HepG2 (cell line): ENCODE measurements around the gene ENAH. TPM values are rescaled to one million over a fixed set of nuclear protein-coding genes. Genes with fewer than 3 reads are reported as not detected.
A peak's percentile ranks its signal among the peaks of the same experiment; 100 is the strongest.

Experiments used
- BCL3 ChIP-seq: sonication (generic); formaldehyde crosslinking; IDR thresholded peaks from 2 replicates; pipeline ENCODE4 v1.5.1; 2020; ENCODE audit warnings: mild to moderate bottlenecking, missing genetic modification reagents, moderate library complexity
- DDIT3 ChIP-seq: sonication (generic); formaldehyde crosslinking; IDR thresholded peaks from 2 replicates; pipeline ENCODE4 v1.4.0; 2020; ENCODE audit warnings: mild to moderate bottlenecking, missing genetic modification reagents
- FOXC1 ChIP-seq: sonication (generic); formaldehyde crosslinking; IDR thresholded peaks from 2 replicates; pipeline ENCODE4 v1.8.0; 2022; ENCODE audit warnings: mild to moderate bottlenecking, missing genetic modification reagents, borderline replicate concordance
- GABPA ChIP-seq, 2 experiments: IDR thresholded peaks; 2 replicates each; pipeline ENCODE4 v1.6.1; 2011 to 2016; ENCODE audit warnings: low read depth in 2 of 2, low read length in 1 of 2, missing biosample characterization in 1 of 2, missing genetic modification characterization in 1 of 2
- GFI1 ChIP-seq: sonication (generic); formaldehyde crosslinking; IDR thresholded peaks from 2 replicates; pipeline ENCODE4 v1.5.0; 2020; ENCODE audit warnings: missing genetic modification reagents, mild to moderate bottlenecking, borderline replicate concordance
- HOXA5 ChIP-seq: sonication (generic); formaldehyde crosslinking; IDR thresholded peaks from 2 replicates; pipeline ENCODE4 v1.4.0; 2020; ENCODE audit warnings: missing genetic modification reagents
- MYC ChIP-seq: sonication (generic); formaldehyde crosslinking; IDR thresholded peaks from 2 replicates; pipeline ENCODE4 v1.9.0; 2021; ENCODE audit warnings: missing genetic modification reagents, borderline replicate concordance
- NFRKB ChIP-seq: fragments of 450-650 bp; IDR thresholded peaks from 2 replicates; pipeline ENCODE4 v1.6.1; 2017
- NPAS2 ChIP-seq: sonication (generic); formaldehyde crosslinking; IDR thresholded peaks from 2 replicates; pipeline ENCODE4 v1.8.0; 2022; ENCODE audit warnings: mild to moderate bottlenecking, missing genetic modification reagents, borderline replicate concordance
- PCBP1 ChIP-seq: fragments of 200-400 bp; formaldehyde crosslinking; IDR thresholded peaks from 2 replicates; pipeline ENCODE4 v1.6.1; 2017; ENCODE audit warnings: mild to moderate bottlenecking, low read depth, low read length, borderline replicate concordance
- SNRNP70 ChIP-seq: fragments of 200-400 bp; formaldehyde crosslinking; IDR thresholded peaks from 2 replicates; pipeline ENCODE4 v1.6.1; 2017; ENCODE audit warnings: mild to moderate bottlenecking, low read depth, low read length, moderate library complexity
- TARDBP ChIP-seq: sonication (generic); formaldehyde crosslinking; IDR thresholded peaks from 2 replicates; pipeline ENCODE4 v1.8.0; 2022; ENCODE audit warnings: mild to moderate bottlenecking, missing genetic modification reagents
- TFDP1 ChIP-seq: IDR thresholded peaks from 2 replicates; pipeline ENCODE4 v1.6.1; 2016; ENCODE audit warnings: missing compliant biosample characterization, missing genetic modification reagents, borderline replicate concordance
- YY1 ChIP-seq: IDR thresholded peaks from 2 replicates; pipeline ENCODE4 v1.6.1; 2011; ENCODE audit warnings: low read length, low read depth, moderate library complexity, mild to moderate bottlenecking; ENCODE audit not compliant: insufficient read depth, insufficient replicate concordance
- ZNF362 ChIP-seq: sonication (generic); formaldehyde crosslinking; IDR thresholded peaks from 2 replicates; pipeline ENCODE4 v1.4.0; 2020; ENCODE audit warnings: missing genetic modification reagents, mild to moderate bottlenecking, borderline replicate concordance
- ZNF451 ChIP-seq: sonication (generic); formaldehyde crosslinking; IDR thresholded peaks from 2 replicates; pipeline ENCODE4 v1.5.0; 2020; ENCODE audit warnings: mild to moderate bottlenecking, missing genetic modification reagents
- ZNF552 ChIP-seq: sonication (generic); formaldehyde crosslinking; IDR thresholded peaks from 2 replicates; pipeline ENCODE4 v1.9.0; 2022; ENCODE audit warnings: missing genetic modification reagents, mild to moderate bottlenecking, borderline replicate concordance
- ZNF574 ChIP-seq: sonication (generic); formaldehyde crosslinking; IDR thresholded peaks from 2 replicates; pipeline ENCODE4 v1.4.0; 2020; ENCODE audit warnings: missing genetic modification reagents
- ZNF576 ChIP-seq: sonication (generic); formaldehyde crosslinking; IDR thresholded peaks from 2 replicates; pipeline ENCODE4 v1.4.0; 2020; ENCODE audit warnings: mild to moderate bottlenecking, missing genetic modification reagents
- ZSCAN31 ChIP-seq: sonication (generic); formaldehyde crosslinking; IDR thresholded peaks from 2 replicates; pipeline ENCODE4 v1.5.0; 2020; ENCODE audit warnings: low read depth, mild to moderate bottlenecking, missing genetic modification reagents
- polyA plus RNA-seq, 8 experiments: library from polyadenylated mRNA; depleted of rRNA in 3 of 8; stranded (reverse) in 7 of 8; unstranded in 1 of 8; fragments of >200 nt; fragmentation: Illumina TruSeq in 4 of 8; extraction: Trizol in 4 of 8; gene quantifications; 2 replicates each; pipeline versions ENCODE4 v1.2.1 to v1.2.3, GENCODE V29; 2011 to 2016; ENCODE audit warnings: low read depth in 4 of 8, missing spikeins in 1 of 8, mixed read lengths in 1 of 8; ENCODE audit not compliant: insufficient read depth in 1 of 8
- total RNA-seq, 5 experiments: library from RNA; depleted of rRNA; stranded (reverse); fragments of >200 nt; fragmentation: Illumina TruSeq; extraction: Trizol; gene quantifications; 2 replicates each; pipeline ENCODE4 v1.2.3, GENCODE V29; 2016; ENCODE audit warnings: low read depth in 1 of 5

The ENAH gene
- total and polyA plus RNA-seq, 2 of the 13 experiments (the other 11 are each of a cell fraction or from before 2014, with no cell fraction given) = 22.1 to 58.3 TPM

GRCh38 chr1:225474986-225475820, 177.7 kb downstream of the ENAH start (continued):
- TF ChIP-seq ZNF576 (CRISPR knock-in tag) = no peak
- TF ChIP-seq NFRKB = no peak
- TF ChIP-seq ZSCAN31 (CRISPR knock-in tag) = no peak
- peak; percentile 83; the same call in 1 of the 2 replicates for TF ChIP-seq GFI1 (CRISPR knock-in tag)
- TF ChIP-seq PCBP1 = no peak
- TF ChIP-seq TFDP1 = peak; percentile 37; the same call in 1 of the 2 replicates
- no peak for TF ChIP-seq GABPA (IDR thresholded peaks at IDR 0.05; ENCODE audit: low read depth, low read length)
- TF ChIP-seq GABPA (CRISPR knock-in tag; IDR thresholded peaks at IDR 0.05; ENCODE audit: low read depth) = no peak
- peak; percentile 49; the same call in 1 of the 2 replicates for TF ChIP-seq BCL3
- TF ChIP-seq NPAS2 (CRISPR knock-in tag) = no peak
- TF ChIP-seq YY1 = peak; percentile 82
- no peak for TF ChIP-seq SNRNP70
- 0 out of 2 replicates have a peak, but pooled peaks have one; percentile 46 for TF ChIP-seq ZNF552 (CRISPR knock-in tag)
- TF ChIP-seq MYC (CRISPR knock-in tag) = peak; percentile 46; the same call in 1 of the 2 replicates
- TF ChIP-seq ZNF362 (CRISPR knock-in tag) = peak; percentile 56; the same call in 1 of the 2 replicates
- 0 out of 2 replicates have a peak, but pooled peaks have one; percentile 25 for TF ChIP-seq HOXA5 (CRISPR knock-in tag)
- TF ChIP-seq TARDBP (CRISPR knock-in tag) = peak; percentile 86
- TF ChIP-seq FOXC1 (CRISPR knock-in tag) = peak; percentile 88; the same call in 1 of the 2 replicates
- TF ChIP-seq ZNF574 (CRISPR knock-in tag) = peak; percentile 53; the same call in 1 of the 2 replicates
- 0 out of 2 replicates have a peak, but pooled peaks have one; percentile 35 for TF ChIP-seq ZNF451 (CRISPR knock-in tag)
- no peak for TF ChIP-seq DDIT3 (CRISPR knock-in tag)
